ENCODE measurements around the gene PCDH1. TPM values are rescaled to one million over a fixed set of nuclear protein-coding genes. Genes with fewer than 3 reads are reported as not detected.

PCDH1 gene
- polyA plus RNA-seq, 5 donors = 22.2 to 32.4 (median 24.8) TPM

DNA sequence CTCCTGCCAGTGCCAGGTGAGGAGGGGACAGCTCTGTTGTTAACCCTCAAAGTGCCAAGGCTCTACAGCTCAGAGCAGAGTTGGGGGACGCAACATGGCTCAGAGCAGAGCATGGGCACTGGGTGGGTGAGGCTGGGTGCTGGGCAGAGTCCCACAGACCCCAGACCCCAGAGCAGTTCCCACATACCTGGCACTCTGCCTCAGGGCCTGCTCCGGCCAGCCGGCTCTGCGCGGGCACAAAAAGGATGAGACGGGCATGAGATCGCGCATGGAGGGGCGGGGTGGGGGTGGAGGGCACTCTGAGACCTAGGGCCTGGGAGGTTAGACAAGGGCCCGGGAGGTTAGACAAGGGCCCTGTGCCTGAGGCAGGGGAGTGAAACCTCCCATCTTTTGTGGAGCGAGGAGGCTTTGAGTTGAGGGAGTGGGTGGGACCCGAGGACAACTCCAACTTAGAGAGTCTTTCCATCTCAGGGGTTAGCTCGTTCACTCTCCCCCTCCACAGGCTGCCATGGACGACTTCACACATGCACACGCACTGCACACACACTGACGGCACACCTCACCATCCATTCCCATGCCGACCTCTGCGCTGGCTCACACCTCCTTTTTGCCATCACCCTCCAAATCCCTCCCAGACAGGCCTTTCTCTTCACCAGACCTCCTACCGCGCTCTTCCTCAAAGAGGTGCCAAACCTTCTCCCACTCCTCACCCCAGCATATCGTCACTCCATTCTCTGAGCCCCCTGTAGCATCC, 22.0 kb downstream of the PCDH1 start:
- no peak for DNase-seq

DNA sequence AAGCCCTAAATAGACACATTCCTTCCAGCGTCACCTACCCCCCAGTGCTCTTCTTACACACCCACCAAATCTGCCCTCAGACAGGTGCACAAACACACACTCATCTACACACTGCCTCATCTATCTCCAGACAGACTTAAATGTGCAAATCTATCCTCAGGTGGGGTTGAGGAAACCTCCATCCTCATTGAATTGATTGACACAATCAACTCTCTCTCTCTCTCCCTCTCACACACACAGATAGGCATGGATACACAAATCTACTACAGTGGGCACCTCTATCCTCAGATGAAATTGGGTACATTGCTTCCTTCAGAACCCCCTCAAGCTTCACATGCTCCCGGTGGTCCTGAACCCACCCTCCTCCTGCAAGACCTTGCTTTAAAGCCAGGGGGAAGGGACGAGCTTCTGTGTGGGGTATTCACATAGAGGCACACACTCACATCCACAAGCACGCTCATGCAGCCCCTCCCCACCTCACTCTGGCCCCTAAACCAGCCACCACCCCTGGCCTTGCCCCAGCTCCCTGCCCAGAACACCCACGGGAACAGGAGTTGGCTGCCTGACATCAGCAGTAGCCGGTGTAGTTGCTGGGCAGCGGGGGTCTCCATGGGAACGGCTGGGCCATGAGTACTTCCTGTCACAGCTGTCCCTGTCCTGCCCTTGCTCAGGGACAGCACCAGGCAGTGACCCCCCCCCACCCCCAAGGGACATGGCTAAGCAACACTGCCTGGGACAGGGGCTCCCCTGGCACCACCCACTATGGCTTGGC, 22.8 kb downstream of the PCDH1 start:
- peak in 1 of 2 donors; percentile 42 for DNase-seq

- no peak for DNase-seq
Measured at GRCh38 chr5:141853895-141854626, 24.1 kb downstream of the PCDH1 start.

- DNase-seq = no peak
Measured at GRCh38 chr5:141852448-141852847, 25.8 kb downstream of the PCDH1 start.

DNA sequence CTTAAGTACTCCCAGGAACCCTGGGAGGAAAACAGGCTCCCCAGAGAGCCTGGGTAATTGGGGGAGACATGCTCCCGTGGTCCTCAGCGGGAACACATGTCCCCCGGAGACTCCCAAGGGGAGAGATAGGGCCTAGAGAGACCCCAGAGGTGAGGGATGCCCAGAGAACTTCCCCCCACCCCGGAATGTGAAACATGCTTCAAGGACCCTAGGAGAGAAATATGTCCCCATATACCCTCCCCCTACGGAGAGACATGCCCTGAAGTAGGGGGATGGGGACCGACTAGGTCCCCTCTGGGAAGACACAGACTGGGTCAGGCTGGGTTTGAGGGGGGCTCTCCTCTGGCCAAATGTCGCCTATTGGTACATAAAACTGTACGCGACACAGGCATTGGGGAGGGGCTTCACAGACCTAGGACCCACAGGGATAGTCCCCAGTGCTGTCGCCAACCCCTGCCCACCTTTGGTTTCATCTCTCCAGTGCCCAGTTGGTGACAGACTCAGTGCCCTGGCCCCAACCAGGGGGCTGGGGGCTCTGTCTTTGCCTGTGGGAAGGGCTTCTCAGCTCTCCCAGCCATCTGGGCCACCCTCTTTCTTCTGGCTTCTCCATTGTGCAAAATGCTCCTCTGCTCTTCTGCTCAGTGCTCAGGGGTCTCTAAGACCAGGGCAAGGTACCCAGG, 26.9 kb downstream of the PCDH1 start:
- DNase-seq = no peak

- no peak for DNase-seq
Measured at GRCh38 chr5:141850786-141851185, 27.4 kb downstream of the PCDH1 start.

DNA sequence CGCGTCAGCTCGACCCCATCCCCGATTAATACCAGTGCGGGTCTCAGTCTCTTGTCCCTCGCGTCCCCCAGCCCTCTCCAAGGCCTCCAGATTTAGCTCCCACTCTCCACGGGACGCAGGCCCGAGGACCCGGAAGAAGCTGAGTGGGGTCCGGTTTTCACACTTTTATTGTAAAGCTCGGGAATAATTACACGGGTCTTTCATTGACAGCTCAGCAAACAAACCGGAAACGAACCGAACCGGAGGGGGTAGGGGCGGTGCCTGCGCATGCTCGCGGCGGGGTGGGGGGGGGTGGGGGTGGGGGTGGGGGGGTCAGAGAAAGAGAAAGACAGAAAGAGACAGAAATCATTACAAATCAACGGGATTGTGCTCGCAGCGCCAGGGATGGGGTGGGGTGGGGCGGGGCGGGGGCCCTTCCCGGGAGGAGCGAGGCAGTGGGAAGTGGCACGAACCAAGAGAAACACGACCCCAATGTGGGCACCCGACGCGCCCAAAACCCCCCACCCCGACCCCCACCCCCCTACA, 27.9 kb downstream of the PCDH1 start:
- DNase-seq = peak in 1 of 2 donors; percentile 58

DNA sequence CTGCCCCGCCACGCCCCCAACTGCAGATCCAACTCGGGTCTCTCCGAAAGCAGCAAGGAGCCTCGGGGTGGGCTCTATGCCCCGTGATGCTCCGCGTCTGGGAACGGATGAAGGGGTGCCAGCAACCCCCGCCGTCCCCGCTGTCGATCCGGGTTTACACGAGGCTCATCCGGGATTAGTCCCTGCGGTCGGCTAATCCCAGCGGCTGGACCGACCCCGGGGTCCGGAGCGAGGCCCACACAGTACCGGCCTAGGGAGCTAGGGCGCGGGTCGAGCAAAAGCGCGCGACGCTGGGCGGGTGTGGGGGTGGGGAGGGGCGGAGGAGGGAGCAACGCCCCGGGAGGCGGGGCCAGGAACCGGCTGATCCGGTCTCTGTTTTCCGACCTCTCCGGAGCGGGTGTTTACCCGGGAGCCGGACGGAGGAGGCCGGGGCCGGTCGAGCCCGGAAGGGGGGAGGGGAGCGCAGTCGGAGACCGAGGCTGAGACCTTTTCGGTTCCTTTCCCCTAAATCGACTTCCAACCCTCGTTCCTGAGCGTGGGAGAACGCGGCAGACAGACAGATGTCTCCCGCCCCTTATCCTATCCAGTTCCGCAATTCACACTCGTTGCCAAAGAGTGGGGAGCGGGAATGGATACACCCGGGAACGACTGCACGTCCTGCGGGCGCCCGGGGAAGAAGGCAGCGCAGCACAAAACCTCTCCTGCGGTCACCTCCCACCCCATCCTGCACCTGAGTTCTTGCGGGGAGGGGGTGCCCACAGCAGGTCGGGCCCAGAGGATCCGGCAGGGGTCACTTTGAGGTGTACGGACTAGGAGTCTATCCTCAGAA, 28.6 kb downstream of the PCDH1 start:
- DNase-seq = peak; percentile 92 to 93

GRCh38 chr5:141848744-141849414, 29.3 kb downstream of the PCDH1 start:
- peak in 1 of 2 donors; percentile 72 for DNase-seq

- no peak for DNase-seq
Measured at GRCh38 chr5:141846031-141846430, 32.2 kb downstream of the PCDH1 start.

GRCh38 chr5:141845371-141845851, 32.8 kb downstream of the PCDH1 start:
- DNase-seq = no peak

DNA sequence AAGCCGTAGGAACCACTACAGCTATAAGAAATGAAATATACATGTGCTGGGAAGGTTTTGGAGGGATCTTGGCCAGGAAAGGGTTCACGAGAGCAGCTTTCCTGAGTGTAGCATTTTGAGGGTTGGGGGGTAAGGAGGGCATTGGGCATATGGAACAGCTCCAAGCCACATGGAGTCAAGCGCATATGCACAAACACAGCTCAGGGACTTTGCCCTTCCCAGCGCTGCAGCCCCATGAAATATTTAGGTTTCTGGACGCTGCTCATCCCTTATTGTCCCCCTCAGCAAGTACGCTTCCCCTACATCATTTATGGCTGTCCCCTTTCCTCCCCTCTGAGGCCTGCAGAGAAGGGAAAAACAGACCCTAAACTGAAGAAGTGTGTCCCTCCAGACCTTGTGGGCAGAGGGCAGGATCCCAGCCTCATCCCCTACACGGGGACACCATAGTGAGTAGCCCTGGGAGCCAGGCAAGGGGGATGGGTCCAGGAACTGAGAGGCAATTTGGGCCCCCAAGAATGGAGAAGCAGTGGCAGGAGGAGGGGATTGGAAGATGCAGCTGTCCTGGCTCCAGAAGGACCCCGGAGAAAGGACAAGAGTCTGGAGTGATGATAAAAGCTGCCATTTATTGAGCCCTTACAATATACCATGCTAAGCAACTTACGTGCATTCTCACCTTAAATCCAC, 33.7 kb downstream of the PCDH1 start:
- DNase-seq = no peak

DNA sequence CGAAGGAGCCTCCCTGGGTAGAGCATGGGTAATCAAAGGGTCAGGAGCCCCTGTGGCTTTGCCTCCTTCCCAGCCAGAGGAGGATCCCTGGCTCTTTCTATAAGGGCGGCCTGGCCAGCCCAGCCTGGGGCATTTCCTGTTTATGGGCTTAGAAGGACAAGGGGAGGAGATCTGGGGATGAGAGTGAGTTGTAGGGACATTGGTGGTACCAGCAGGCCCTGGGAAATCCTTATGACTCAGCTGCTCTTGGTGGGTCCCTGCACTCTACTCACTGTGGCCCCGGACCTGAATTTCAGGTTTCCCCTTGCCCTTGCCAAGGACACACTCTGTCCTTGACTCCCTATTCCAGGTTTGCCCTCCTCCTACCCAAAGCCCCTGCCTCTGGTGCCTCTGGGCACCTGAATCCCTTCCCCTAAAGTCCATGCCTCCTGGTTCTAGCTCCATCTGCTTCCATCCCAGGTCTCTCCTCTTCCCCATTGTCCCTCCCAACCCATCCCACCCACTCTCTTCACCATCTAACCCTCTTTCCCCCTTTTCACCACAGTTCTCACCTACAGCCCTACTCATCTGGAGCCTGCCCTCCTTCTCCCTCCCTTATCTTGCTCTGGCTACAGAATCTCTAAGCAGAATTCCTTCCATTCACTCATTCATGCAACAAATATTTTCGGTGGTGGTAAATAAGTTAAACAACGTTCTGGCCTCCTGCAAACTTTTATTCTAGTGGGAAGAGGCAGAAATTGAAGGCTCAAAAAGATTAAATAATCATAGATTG, 34.9 kb downstream of the PCDH1 start:
- no peak for DNase-seq

DNA sequence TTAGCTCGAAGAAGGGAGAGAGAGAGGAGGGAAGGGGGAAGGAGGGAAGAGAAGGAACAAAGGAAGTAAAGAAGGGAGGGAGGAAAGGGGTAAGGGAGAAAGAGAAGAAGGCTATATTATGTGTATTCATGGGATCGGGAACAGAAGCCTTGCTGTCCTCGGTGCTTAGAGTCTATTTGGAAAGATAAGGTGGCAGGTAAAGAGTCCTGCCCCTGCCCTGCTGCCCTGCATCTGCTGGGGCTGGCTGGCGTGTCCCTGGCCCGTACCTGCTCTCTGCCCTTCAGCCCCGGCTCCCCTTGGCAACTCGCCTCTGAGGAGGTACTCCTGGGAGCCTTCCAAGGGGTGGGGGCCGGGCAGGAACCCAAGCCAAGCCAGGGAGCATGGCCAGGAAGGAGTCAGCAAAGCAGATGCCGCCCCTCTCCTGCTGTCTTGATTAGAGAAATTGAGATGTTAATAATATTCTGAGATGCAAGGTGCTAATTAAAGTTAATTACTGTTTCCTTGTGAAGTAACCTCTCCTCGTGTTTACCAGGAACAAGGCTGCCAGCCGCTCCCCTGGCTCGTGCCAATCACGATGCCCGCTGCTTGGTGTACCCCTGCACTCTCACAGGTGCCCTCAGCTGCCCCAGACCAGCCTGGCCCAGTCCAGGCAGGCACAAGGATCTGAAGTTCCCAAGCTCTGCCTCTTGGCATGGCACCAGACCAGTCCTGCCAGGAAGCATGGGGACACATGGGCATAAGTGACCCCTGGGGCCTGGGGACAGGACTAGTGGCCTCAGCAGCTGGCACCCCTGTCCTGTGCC, 36.6 kb downstream of the PCDH1 start:
- no peak for DNase-seq

- no peak for DNase-seq
Measured at GRCh38 chr5:141840826-141841360, 37.3 kb downstream of the PCDH1 start.

- no peak for DNase-seq
Measured at GRCh38 chr5:141840280-141840812, 37.9 kb downstream of the PCDH1 start.

GRCh38 chr5:141839015-141839513, 39.1 kb downstream of the PCDH1 start:
- no peak for DNase-seq

Data from right lung (tissue), 5 donors.